DND-41 (cell line): ENCODE measurements around the gene CTSD.

ENCODE experiments used
- ATAC-seq: fragments of 200-7000 bp; cut with Tn5 transposase; 3 replicates; pipeline ENCODE4 v1.9.1; 2021; ENCODE audit warnings: low read depth; ENCODE audit not compliant: insufficient read depth
- DNase-seq: peaks from one replicate; pipeline ENCODE4 v3.0.0-alpha.2; 2020
- H2AFZ ChIP-seq: 2 replicates; pipeline ENCODE4 v1.6.0; 2012; ENCODE audit warnings: low read depth, low read length
- H3K27ac ChIP-seq: 2 replicates; pipeline ENCODE4 v1.5.1; 2012; ENCODE audit warnings: low read length, inconsistent platforms
- H3K27me3 ChIP-seq: fragments of 200-600 bp; sonication (generic); 2 replicates; pipeline ENCODE4 v1.6.0; 2012; ENCODE audit warnings: low read length, mild to moderate bottlenecking, inconsistent platforms; ENCODE audit not compliant: insufficient read depth, poor library complexity
- H3K36me3 ChIP-seq: 2 replicates; pipeline ENCODE4 v1.5.1; 2012; ENCODE audit warnings: low read length, inconsistent platforms; ENCODE audit not compliant: insufficient read depth
- H3K4me1 ChIP-seq: 2 replicates; pipeline ENCODE4 v1.5.1; 2012; ENCODE audit warnings: mild to moderate bottlenecking, low read length; ENCODE audit not compliant: insufficient read depth
- H3K4me2 ChIP-seq: 2 replicates; pipeline ENCODE4 v1.6.0; 2012; ENCODE audit warnings: mild to moderate bottlenecking, moderate library complexity, low read length, inconsistent platforms; ENCODE audit not compliant: insufficient read depth
- H3K4me3 ChIP-seq, 2 experiments: fragments of 200-600 bp in 1 of 2; shearing (Covaris generic) in 1 of 2; 2 replicates each; pipeline ENCODE4 v1.5.1; 2012 to 2016; ENCODE audit warnings: inconsistent platforms in 2 of 2, low read length in 2 of 2, mild to moderate bottlenecking in 2 of 2, low read depth in 1 of 2, moderate library complexity in 1 of 2
- H3K79me2 ChIP-seq: 2 replicates; pipeline ENCODE4 v1.6.0; 2012; ENCODE audit warnings: low read length, inconsistent platforms; ENCODE audit not compliant: insufficient read depth
- H3K9ac ChIP-seq: 2 replicates; pipeline ENCODE4 v1.6.0; 2012; ENCODE audit warnings: low read depth, mild to moderate bottlenecking, inconsistent platforms, low read length, moderate library complexity
- H3K9me3 ChIP-seq: 2 replicates; pipeline ENCODE4 v1.5.1; 2012; ENCODE audit warnings: low read length, moderate library complexity, mild to moderate bottlenecking, inconsistent platforms; ENCODE audit not compliant: insufficient read depth, severe bottlenecking
- H4K20me1 ChIP-seq: 2 replicates; pipeline ENCODE4 v1.6.0; 2012; ENCODE audit warnings: low read length; ENCODE audit not compliant: insufficient read depth
- EZH2 ChIP-seq: IDR thresholded peaks from 3 replicates; pipeline ENCODE4 v1.6.1; 2012; ENCODE audit warnings: borderline replicate concordance, low read depth, mild to moderate bottlenecking, moderate library complexity, low read length, inconsistent platforms; ENCODE audit not compliant: severe bottlenecking
- TF ChIP-seq, protein P1 (sequence below): IDR thresholded peaks from 2 replicates; pipeline ENCODE4 v1.5.1; 2012; ENCODE audit warnings: borderline replicate concordance, low read length, moderate library complexity, mild to moderate bottlenecking; ENCODE audit not compliant: poor library complexity, severe bottlenecking; ENCODE audit errors: extremely low read depth

CTSD gene

DNA sequence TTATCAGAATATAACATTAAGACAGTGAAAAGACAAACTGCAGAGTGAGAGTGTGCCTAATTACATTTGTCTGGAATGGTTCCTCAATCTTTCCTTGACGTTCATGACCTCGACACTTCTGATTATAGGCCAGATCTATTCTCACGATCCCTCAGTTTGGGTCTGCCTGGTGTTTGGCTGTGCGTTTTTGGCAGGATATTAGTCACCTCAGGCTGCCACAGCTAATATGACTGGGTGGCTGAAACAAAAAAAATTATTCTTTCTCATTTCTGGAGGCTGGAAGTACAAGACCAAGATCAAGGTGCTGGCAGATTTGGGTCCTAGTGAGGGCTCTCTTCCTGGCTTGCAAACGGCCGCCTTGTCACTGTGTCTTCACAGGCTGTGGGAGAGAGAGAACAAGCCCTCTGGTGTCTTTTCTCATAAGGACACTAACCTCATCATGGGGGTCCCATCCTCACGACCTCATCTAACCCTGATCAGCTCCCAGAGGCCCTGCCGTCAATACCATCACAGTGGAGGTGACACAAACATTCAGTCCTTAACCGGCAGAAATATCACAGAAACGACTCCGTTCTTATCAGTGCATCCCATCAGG is 36.5 kb downstream of the CTSD start:
- Histone ChIP-seq H3K4me3 (no peak overlapping the region), H3K27ac (peak overlapping the region; percentile 94), H3K27me3 (no peaks in the 10 kb centered on the region), H4K20me1 (no peaks in the 10 kb centered on the region), H3K4me1 (peaks cover 65% of the 10 kb centered on the region), H3K9ac (no peak overlapping the region), H3K9me3 (no peaks in the 10 kb centered on the region), H2AFZ (no peak overlapping the region), H3K4me2 (no peak overlapping the region), H3K36me3 (no peaks in the 10 kb centered on the region), H3K79me2 (no peaks in the 10 kb centered on the region; the same call in 1 of the 2 replicates)
- TF ChIP-seq, protein P1, sequence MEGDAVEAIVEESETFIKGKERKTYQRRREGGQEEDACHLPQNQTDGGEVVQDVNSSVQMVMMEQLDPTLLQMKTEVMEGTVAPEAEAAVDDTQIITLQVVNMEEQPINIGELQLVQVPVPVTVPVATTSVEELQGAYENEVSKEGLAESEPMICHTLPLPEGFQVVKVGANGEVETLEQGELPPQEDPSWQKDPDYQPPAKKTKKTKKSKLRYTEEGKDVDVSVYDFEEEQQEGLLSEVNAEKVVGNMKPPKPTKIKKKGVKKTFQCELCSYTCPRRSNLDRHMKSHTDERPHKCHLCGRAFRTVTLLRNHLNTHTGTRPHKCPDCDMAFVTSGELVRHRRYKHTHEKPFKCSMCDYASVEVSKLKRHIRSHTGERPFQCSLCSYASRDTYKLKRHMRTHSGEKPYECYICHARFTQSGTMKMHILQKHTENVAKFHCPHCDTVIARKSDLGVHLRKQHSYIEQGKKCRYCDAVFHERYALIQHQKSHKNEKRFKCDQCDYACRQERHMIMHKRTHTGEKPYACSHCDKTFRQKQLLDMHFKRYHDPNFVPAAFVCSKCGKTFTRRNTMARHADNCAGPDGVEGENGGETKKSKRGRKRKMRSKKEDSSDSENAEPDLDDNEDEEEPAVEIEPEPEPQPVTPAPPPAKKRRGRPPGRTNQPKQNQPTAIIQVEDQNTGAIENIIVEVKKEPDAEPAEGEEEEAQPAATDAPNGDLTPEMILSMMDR: no peak
- TF ChIP-seq EZH2: no peak
- DNase-seq (no peak), ATAC-seq (no peak)

DNA sequence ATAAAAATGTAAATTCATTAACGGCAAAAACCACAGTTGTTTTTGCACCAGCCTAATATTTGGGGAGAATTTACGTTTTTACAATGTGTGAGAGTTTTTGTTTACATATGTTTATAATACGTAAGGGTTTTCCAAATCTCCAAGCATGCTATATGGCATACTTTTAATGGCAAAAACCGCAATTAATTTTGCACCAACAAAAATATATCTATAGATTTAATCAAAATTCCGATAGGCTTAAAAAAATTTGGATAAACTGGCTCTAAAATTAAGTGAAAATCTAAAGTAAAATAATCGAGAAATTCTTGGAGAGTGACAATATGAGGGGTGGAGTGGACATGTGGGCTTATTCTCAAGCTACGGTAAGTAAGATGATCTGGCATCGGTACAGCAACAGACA is 43.9 kb downstream of the CTSD start:
- H3K4me2 ChIP-seq: no peak overlapping the region
- no peak overlapping the region for H2AFZ ChIP-seq
- H4K20me1 ChIP-seq: no peaks in the 10 kb centered on the region
- H3K4me3 ChIP-seq: no peak overlapping the region
- H3K36me3 ChIP-seq: no peaks in the 10 kb centered on the region
- no peak overlapping the region for H3K9ac ChIP-seq
- TF ChIP-seq EZH2: no peak
- TF ChIP-seq, protein P1: no peak
- H3K4me1 ChIP-seq: peaks cover 19% of the 10 kb centered on the region
- H3K9me3 ChIP-seq: no peaks in the 10 kb centered on the region
- ATAC-seq (no peak), DNase-seq (no peak)
- no peaks in the 10 kb centered on the region for H3K27me3 ChIP-seq
- no peaks in the 10 kb centered on the region for H3K79me2 ChIP-seq
- H3K27ac ChIP-seq: no peak overlapping the region

DNA sequence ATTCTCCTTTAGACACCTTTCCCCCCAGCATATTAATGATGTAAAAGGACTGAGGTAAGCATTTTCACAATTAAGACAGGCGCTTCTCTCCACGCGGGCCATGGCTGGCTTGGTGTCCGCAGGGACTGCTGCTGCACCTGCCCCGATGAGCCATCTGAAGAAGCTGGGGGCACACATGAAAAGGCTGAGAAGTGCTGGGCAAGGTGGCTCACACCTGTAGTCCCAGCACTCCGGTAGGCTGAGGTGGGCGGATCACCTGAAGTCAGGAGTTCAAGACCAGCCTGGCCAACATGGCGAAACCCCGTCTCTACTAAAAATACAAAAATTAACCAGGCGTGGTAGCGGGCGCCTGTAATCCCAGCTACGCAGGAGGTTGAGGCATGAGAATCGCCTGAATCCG is 45.4 kb downstream of the CTSD start:
- ATAC-seq: no peak
- Histone ChIP-seq H3K27me3 (no peaks in the 10 kb centered on the region), H3K36me3 (no peaks in the 10 kb centered on the region), H2AFZ (no peak overlapping the region), H4K20me1 (no peaks in the 10 kb centered on the region), H3K79me2 (no peaks in the 10 kb centered on the region), H3K9ac (no peak overlapping the region), H3K27ac (peak overlapping the region; percentile 22; the same call in 1 of the 2 replicates), H3K9me3 (no peaks in the 10 kb centered on the region), H3K4me3 (no peak overlapping the region), H3K4me1 (peaks cover 19% of the 10 kb centered on the region), H3K4me2 (no peak overlapping the region)
- no peak for TF ChIP-seq EZH2
- TF ChIP-seq, protein P1: no peak
- DNase-seq: no peak

DNA sequence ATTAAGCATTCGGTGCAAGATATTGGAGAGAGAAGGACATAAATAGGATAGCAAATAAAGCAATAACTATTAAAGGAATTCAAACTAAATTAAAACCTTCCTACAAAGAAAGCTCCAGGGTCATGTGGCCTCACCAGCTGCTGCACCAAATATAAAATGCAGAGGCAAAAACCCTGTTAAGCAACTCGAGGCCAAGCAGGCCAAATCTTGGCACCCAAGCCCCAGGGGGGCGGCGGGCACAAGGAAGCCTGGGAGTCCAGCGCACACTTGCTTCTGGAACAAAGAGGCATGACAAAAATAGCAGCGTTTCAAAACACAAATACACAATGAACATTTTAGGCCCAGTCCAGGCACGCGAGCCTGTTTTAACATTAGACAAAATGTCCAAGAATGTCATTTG is 46.0 kb downstream of the CTSD start:
- no peak for TF ChIP-seq EZH2
- TF ChIP-seq, protein P1: no peak
- Histone ChIP-seq H3K4me3 (no peak overlapping the region), H2AFZ (no peak overlapping the region; the same call in 1 of the 2 replicates), H3K9ac (no peak overlapping the region), H3K4me2 (no peak overlapping the region), H3K9me3 (no peaks in the 10 kb centered on the region), H3K4me1 (peaks cover 15% of the 10 kb centered on the region), H3K27me3 (no peaks in the 10 kb centered on the region), H3K36me3 (no peaks in the 10 kb centered on the region), H3K27ac (peak overlapping the region; percentile 36; the same call in 1 of the 2 replicates), H3K79me2 (no peaks in the 10 kb centered on the region), H4K20me1 (no peaks in the 10 kb centered on the region)
- no peak for DNase-seq
- no peak for ATAC-seq
